Liver (tissue), 9 donors: Measurements from ENCODE around the gene YEATS2. TPM values are rescaled to one million over a fixed set of nuclear protein-coding genes. Genes with fewer than 3 reads are reported as not detected.

ENCODE experiments used
- DNase-seq: peaks from one replicate; pipeline ENCODE4 v3.0.0-alpha.2; 2017; ENCODE audit warnings: low spot score
- H3K27ac ChIP-seq, 2 donors: one replicate each; pipeline ENCODE4 v1.7.0; 2013; ENCODE audit warnings: inconsistent platforms in 2 of 2, low read length in 2 of 2, control low read depth in 1 of 2, low read depth in 1 of 2, mild to moderate bottlenecking in 1 of 2
- H3K27me3 ChIP-seq, 4 donors: one replicate each; pipeline versions ENCODE4 v1.6.1 to v1.7.0; 2013; ENCODE audit warnings: low read length in 3 of 4, inconsistent platforms in 1 of 4, mild to moderate bottlenecking in 1 of 4, moderate library complexity in 1 of 4; ENCODE audit not compliant: control insufficient read depth in 4 of 4, insufficient read depth in 4 of 4
- H3K36me3 ChIP-seq, 4 donors: one replicate each; pipeline versions ENCODE4 v1.6.1 to v1.7.0; 2013; ENCODE audit warnings: low read length in 3 of 4, mild to moderate bottlenecking in 3 of 4, low read depth in 1 of 4, moderate library complexity in 1 of 4; ENCODE audit not compliant: control insufficient read depth in 4 of 4, insufficient read depth in 3 of 4
- H3K4me1 ChIP-seq, 4 donors: one replicate each; pipeline versions ENCODE4 v1.6.1 to v1.7.0; 2013; ENCODE audit warnings: low read length in 3 of 4, mild to moderate bottlenecking in 3 of 4, moderate library complexity in 1 of 4; ENCODE audit not compliant: control insufficient read depth in 4 of 4, insufficient read depth in 4 of 4
- H3K4me3 ChIP-seq, 3 donors: one replicate each; pipeline versions ENCODE4 v1.6.1 to v1.7.0; 2013; ENCODE audit warnings: low read length in 3 of 3, control low read depth in 1 of 3, low read depth in 1 of 3, mild to moderate bottlenecking in 1 of 3
- H3K9ac ChIP-seq, 2 donors: one replicate each; pipeline ENCODE4 v1.7.0; 2013; ENCODE audit warnings: low read length in 2 of 2, mild to moderate bottlenecking in 2 of 2, moderate library complexity in 2 of 2, control low read depth in 1 of 2, low read depth in 1 of 2
- H3K9me3 ChIP-seq, 4 donors: one replicate each; pipeline versions ENCODE4 v1.6.1 to v1.7.0; 2013; ENCODE audit warnings: low read length in 3 of 4; ENCODE audit not compliant: control insufficient read depth in 4 of 4
- ATF3 ChIP-seq: IDR thresholded peaks from 2 replicates; pipeline ENCODE4 v1.6.1; 2016; ENCODE audit warnings: antibody characterized with exemption
- EGR1 ChIP-seq, 2 donors: IDR thresholded peaks; 2 replicates each; pipeline ENCODE4 v1.6.1; 2016 to 2018; ENCODE audit warnings: antibody characterized with exemption in 2 of 2, low read depth in 2 of 2
- FOXA1 ChIP-seq: IDR thresholded peaks from 2 replicates; pipeline ENCODE4 v1.6.1; 2016; ENCODE audit warnings: antibody characterized with exemption
- FOXA2 ChIP-seq: IDR thresholded peaks from 2 replicates; pipeline ENCODE4 v1.6.1; 2016; ENCODE audit warnings: antibody characterized with exemption
- GABPA ChIP-seq, 2 donors: IDR thresholded peaks in 1 of 2; conservative IDR thresholded peaks in 1 of 2; 2 replicates each; pipeline ENCODE4 v1.6.1; 2016; ENCODE audit warnings: antibody characterized with exemption in 2 of 2, mild to moderate bottlenecking in 1 of 2, moderate library complexity in 1 of 2
- HNF4A ChIP-seq, 2 donors: conservative IDR thresholded peaks; 2 replicates each; pipeline ENCODE4 v1.6.1; 2016; ENCODE audit warnings: antibody characterized with exemption in 2 of 2, mild to moderate bottlenecking in 2 of 2
- HNF4G ChIP-seq: IDR thresholded peaks from 2 replicates; pipeline ENCODE4 v1.6.1; 2016; ENCODE audit warnings: antibody characterized with exemption
- JUND ChIP-seq, 2 donors: IDR thresholded peaks; 2 replicates each; pipeline ENCODE4 v1.6.1; 2016; ENCODE audit warnings: antibody characterized with exemption in 2 of 2
- MAX ChIP-seq: IDR thresholded peaks from 2 replicates; pipeline ENCODE4 v1.6.1; 2016; ENCODE audit warnings: antibody characterized with exemption
- NR2F2 ChIP-seq: IDR thresholded peaks from 2 replicates; pipeline ENCODE4 v1.6.1; 2016; ENCODE audit warnings: antibody characterized with exemption
- RAD21 ChIP-seq, 2 donors: IDR thresholded peaks; 2 replicates each; pipeline ENCODE4 v1.6.1; 2016; ENCODE audit warnings: antibody characterized with exemption in 2 of 2, mild to moderate bottlenecking in 2 of 2
- RXRA ChIP-seq, 2 donors: IDR thresholded peaks; 2 replicates each; pipeline ENCODE4 v1.6.1; 2017 to 2018; ENCODE audit warnings: antibody characterized with exemption in 2 of 2, mild to moderate bottlenecking in 1 of 2
- SP1 ChIP-seq: IDR thresholded peaks from 2 replicates; pipeline ENCODE4 v1.6.1; 2018; ENCODE audit warnings: antibody characterized with exemption, mild to moderate bottlenecking
- TAF1 ChIP-seq: conservative IDR thresholded peaks from 2 replicates; pipeline ENCODE4 v1.6.1; 2016; ENCODE audit warnings: antibody characterized with exemption, mild to moderate bottlenecking
- YY1 ChIP-seq: IDR thresholded peaks from 2 replicates; pipeline ENCODE4 v1.6.1; 2016; ENCODE audit warnings: antibody characterized with exemption, mild to moderate bottlenecking
- whole genome bisulfite sequencing: extraction: QIAGEN DNeasy Blood & Tissue Kit; methylation state at CpG from one replicate; pipeline ENCODE4 v1.1.7; 2013; 5-methylcytosine and 5-hydroxymethylcytosine counted together
- polyA plus RNA-seq, 2 donors: library from polyadenylated mRNA; stranded (reverse) in 1 of 2; unstranded in 1 of 2; fragments of 200-250 nt in 1 of 2; fragments of >200 nt in 1 of 2; fragmentation: Nextera tagmentation in 1 of 2; extraction: Ambion mirVana in 1 of 2; gene quantifications; one replicate each; pipeline versions ENCODE4 v1.2.1 to v1.2.3, GENCODE V29; 2013 to 2015
- total RNA-seq, 2 donors: library from RNA; depleted of rRNA; stranded (reverse); fragments of >200 nt; gene quantifications; one replicate each; pipeline ENCODE4 v1.2.3, GENCODE V29; 2014
- TF ChIP-seq, protein P1 (sequence below): IDR thresholded peaks from 2 replicates; pipeline ENCODE4 v1.6.1; 2016; ENCODE audit warnings: antibody characterized with exemption, mild to moderate bottlenecking
- TF ChIP-seq, protein P2 (sequence below): fragments of 150-350 bp; IDR thresholded peaks from 2 replicates; pipeline ENCODE4 v1.5.1; 2017; ENCODE audit warnings: improper control_type of control experiment, low read depth, low read length; ENCODE audit not compliant: missing input control
- donor health status: healthy.
- donor health status: healthy.
- donor health status: healthy.
- donor health status: healthy.
- donor health status: healthy.

YEATS2 gene
- total and polyA plus RNA-seq, 4 donors: 1.5 to 9.4 (median 4.9) TPM

DNA sequence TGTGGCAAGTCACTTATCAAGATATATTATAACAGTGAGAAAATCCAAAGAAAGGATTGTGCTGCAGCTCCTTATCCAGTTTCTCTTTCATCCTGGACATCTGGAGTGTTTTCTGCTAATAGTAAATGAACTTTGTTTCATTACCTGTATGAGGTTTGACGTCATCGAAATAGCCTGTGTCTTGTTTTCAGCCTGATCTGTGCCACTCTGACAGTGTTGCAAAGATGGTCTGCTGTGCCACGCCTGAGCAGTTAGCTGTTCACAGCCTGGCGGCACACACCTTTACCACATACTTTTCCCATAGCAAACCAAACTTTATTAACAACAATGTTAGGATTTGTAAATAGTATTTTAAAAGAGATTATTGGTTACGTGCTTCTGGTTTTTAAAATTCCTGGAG lies 34.0 kb downstream of the YEATS2 start:
- Histone ChIP-seq H3K9me3 (no peaks in the 10 kb centered on the region), H3K4me3 (no peak overlapping the region), H3K27me3 (no peaks in the 10 kb centered on the region), H3K27ac (no peak overlapping the region), H3K9ac (no peak overlapping the region), H3K4me1 (no peaks in the 10 kb centered on the region), H3K36me3 (peaks cover 0 to 9% (median 7%) of the 10 kb centered on the region in 4 donors)
- no peak for DNase-seq
- TF ChIP-seq GABPA (IDR thresholded peaks at IDR 0.05 in 1 of 2, conservative IDR thresholded peaks at IDR 0.05 in 1 of 2) (no peak), JUND (IDR thresholded peaks at IDR 0.05) (no peak), RXRA (IDR thresholded peaks at IDR 0.05) (no peak), FOXA1 (no peak), RAD21 (IDR thresholded peaks at IDR 0.05) (no peak), HNF4G (no peak)
- 88% methylated on average over 5 of the region's 5 CpGs for WGBS

DNA sequence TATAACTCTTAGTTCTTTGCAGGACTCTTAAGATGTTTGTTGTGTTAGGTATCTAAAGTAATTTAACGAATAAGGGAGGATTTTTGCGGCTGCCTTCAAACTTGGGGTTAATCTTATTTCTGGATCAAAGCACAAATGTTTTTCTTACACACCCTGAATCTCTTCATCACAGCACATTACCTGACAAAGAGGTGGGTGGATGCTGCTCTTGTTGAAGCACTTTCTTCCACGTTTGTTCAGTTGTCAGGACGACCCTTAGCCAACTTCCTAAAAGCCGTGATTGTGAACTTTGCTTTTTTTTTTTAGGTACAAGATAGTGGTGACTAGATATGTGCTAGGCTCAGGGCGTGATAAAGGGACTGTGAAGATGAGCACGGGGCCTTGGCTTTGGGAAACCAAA lies 36.0 kb downstream of the YEATS2 start:
- TF ChIP-seq NR2F2: no peak
- TF ChIP-seq FOXA2: no peak
- no peak for TF ChIP-seq TAF1
- Histone ChIP-seq H3K27me3 (no peaks in the 10 kb centered on the region), H3K4me3 (no peak overlapping the region), H3K27ac (no peak overlapping the region), H3K36me3 (peaks cover 3 to 17% (median 8%) of the 10 kb centered on the region in 4 donors), H3K9me3 (no peaks in the 10 kb centered on the region), H3K4me1 (no peaks in the 10 kb centered on the region), H3K9ac (no peak overlapping the region)
- WGBS: 89% methylated on average over 7 of the region's 7 CpGs
- DNase-seq: no peak

GRCh38 chr3:183734750-183735494 lies 37.3 kb downstream of the YEATS2 start:
- 84% methylated on average over 5 of the region's 5 CpGs for WGBS
- Histone ChIP-seq H3K9me3 (no peaks in the 10 kb centered on the region), H3K4me3 (no peak overlapping the region), H3K27ac (no peak overlapping the region), H3K4me1 (no peaks in the 10 kb centered on the region), H3K36me3 (peaks cover 3 to 17% (median 7%) of the 10 kb centered on the region in 4 donors), H3K27me3 (no peaks in the 10 kb centered on the region), H3K9ac (no peak overlapping the region)
- no peak for DNase-seq
- TF ChIP-seq NR2F2 (peak; percentile 15), EGR1 (IDR thresholded peaks at IDR 0.05; ENCODE audit: low read depth in 2 of 2) (no peak), ATF3 (no peak), RXRA (IDR thresholded peaks at IDR 0.05) (no peak)

DNA sequence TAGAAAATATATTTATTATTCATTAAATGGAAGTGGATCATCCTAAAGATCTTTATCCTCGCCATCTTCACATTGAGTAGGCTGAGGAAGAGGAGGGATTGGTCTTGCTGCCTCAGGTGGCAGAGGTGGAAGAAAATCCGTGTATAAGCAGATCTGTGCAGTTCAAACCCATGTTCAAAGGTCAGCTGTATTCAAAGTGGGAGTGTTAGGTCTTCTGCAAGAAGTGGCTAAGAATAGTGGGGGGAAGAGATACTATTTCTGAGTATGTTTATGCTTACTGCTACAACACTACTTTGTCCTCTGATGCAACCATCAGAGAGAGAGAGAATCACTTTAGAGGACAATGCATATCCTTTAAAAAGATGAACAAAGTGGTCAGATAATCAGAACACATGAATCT lies 39.5 kb downstream of the YEATS2 start:
- Histone ChIP-seq H3K9ac (no peak overlapping the region), H3K27me3 (no peaks in the 10 kb centered on the region), H3K36me3 (peaks cover 0 to 17% (median 6%) of the 10 kb centered on the region in 4 donors), H3K4me1 (no peaks in the 10 kb centered on the region), H3K27ac (no peak overlapping the region), H3K9me3 (no peaks in the 10 kb centered on the region), H3K4me3 (no peak overlapping the region)
- no peak for DNase-seq
- 76% methylated on average over 2 of the region's 2 CpGs for WGBS
- TF ChIP-seq, protein P1, sequence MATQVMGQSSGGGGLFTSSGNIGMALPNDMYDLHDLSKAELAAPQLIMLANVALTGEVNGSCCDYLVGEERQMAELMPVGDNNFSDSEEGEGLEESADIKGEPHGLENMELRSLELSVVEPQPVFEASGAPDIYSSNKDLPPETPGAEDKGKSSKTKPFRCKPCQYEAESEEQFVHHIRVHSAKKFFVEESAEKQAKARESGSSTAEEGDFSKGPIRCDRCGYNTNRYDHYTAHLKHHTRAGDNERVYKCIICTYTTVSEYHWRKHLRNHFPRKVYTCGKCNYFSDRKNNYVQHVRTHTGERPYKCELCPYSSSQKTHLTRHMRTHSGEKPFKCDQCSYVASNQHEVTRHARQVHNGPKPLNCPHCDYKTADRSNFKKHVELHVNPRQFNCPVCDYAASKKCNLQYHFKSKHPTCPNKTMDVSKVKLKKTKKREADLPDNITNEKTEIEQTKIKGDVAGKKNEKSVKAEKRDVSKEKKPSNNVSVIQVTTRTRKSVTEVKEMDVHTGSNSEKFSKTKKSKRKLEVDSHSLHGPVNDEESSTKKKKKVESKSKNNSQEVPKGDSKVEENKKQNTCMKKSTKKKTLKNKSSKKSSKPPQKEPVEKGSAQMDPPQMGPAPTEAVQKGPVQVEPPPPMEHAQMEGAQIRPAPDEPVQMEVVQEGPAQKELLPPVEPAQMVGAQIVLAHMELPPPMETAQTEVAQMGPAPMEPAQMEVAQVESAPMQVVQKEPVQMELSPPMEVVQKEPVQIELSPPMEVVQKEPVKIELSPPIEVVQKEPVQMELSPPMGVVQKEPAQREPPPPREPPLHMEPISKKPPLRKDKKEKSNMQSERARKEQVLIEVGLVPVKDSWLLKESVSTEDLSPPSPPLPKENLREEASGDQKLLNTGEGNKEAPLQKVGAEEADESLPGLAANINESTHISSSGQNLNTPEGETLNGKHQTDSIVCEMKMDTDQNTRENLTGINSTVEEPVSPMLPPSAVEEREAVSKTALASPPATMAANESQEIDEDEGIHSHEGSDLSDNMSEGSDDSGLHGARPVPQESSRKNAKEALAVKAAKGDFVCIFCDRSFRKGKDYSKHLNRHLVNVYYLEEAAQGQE: no peak
- TF ChIP-seq HNF4G (no peak), ATF3 (no peak), EGR1 (IDR thresholded peaks at IDR 0.05; ENCODE audit: low read depth in 2 of 2) (no peak), FOXA2 (no peak), JUND (IDR thresholded peaks at IDR 0.05) (no peak), RAD21 (IDR thresholded peaks at IDR 0.05) (no peak), SP1 (no peak), TAF1 (no peak), MAX (no peak), NR2F2 (no peak), YY1 (no peak), HNF4A (conservative IDR thresholded peaks at IDR 0.05) (no peak)
- TF ChIP-seq, protein P2, sequence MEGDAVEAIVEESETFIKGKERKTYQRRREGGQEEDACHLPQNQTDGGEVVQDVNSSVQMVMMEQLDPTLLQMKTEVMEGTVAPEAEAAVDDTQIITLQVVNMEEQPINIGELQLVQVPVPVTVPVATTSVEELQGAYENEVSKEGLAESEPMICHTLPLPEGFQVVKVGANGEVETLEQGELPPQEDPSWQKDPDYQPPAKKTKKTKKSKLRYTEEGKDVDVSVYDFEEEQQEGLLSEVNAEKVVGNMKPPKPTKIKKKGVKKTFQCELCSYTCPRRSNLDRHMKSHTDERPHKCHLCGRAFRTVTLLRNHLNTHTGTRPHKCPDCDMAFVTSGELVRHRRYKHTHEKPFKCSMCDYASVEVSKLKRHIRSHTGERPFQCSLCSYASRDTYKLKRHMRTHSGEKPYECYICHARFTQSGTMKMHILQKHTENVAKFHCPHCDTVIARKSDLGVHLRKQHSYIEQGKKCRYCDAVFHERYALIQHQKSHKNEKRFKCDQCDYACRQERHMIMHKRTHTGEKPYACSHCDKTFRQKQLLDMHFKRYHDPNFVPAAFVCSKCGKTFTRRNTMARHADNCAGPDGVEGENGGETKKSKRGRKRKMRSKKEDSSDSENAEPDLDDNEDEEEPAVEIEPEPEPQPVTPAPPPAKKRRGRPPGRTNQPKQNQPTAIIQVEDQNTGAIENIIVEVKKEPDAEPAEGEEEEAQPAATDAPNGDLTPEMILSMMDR: no peak
